HG03460 (cell line): ENCODE data around the gene YY2.
"Not testable (repeated sequence)": the region's sequence is repeated elsewhere in the genome, so short reads cannot be mapped to it uniquely, and the experiment has no call there.

Experiments
- ATAC-seq: cut with Tn5 transposase; IDR thresholded peaks from one replicate; pipeline ENCODE4 v1.9.1; 2021; ENCODE audit not compliant: unreplicated experiment

The YY2 gene

GRCh38 chrX:21873063-21873775 lies 17.4 kb downstream of the YY2 start:
- no peak for ATAC-seq

GRCh38 chrX:21874182-21874581 lies 18.4 kb downstream of the YY2 start:
- not testable (repeated sequence) for ATAC-seq

- no peak for ATAC-seq
These were observed 19.2 kb downstream of the YY2 start for GRCh38 chrX:21875013-21875412.

- no peak for ATAC-seq
These were observed 26.2 kb downstream of the YY2 start for GRCh38 chrX:21881881-21882574.

GRCh38 chrX:21883258-21883657 lies 27.5 kb downstream of the YY2 start:
- ATAC-seq = no peak

GRCh38 chrX:21885568-21885967 lies 29.8 kb downstream of the YY2 start:
- no peak for ATAC-seq

GRCh38 chrX:21905313-21905712 lies 49.5 kb downstream of the YY2 start:
- ATAC-seq = no peak

- ATAC-seq = no peak
These were observed 50.2 kb downstream of the YY2 start for GRCh38 chrX:21905953-21906352.

- ATAC-seq = no peak
These were observed 51.5 kb downstream of the YY2 start for GRCh38 chrX:21907260-21907659.
